Measurements from ENCODE around the gene CLDN20. TPM values are rescaled to one million over a fixed set of nuclear protein-coding genes. Genes with fewer than 3 reads are reported as not detected.

Gene CLDN20
- total and polyA plus RNA-seq, 10 of the 15 experiments (the other 5 are each of a cell fraction or from before 2014, with no cell fraction given): 0.13 to 0.23 TPM; not detected in 8

DNA sequence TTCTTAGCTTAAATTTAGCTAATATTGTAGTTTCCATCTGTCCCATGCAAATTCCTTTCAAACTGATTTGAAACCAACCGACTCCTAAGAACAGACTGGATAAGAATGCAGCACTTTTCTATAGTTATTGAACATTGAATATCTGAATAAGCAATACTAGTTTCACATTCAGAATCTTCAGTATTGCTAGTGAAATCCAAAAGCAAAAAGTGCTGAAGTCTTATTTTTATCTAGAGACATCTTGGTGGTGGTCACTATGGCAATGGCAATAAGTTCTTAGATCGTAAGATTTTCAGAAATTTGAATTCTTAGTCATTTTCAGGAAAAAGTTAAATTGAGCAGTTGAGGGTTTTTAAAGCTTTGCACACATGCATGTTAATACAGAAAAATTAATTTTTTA, 47.8 kb downstream of the CLDN20 start:
- peaks cover 20% of the 10 kb centered on the region for H3K79me2 ChIP-seq (ENCODE audit: control insufficient read depth, insufficient read depth, low read length)
- intact Hi-C loops (cut with micrococcal nuclease; ENCODE audit: unreplicated experiment): loop anchor here (10.0 kb wide), 2 partner anchors 577 to 1383 kb away; partner anchors contain the start of gene SCAF8
- WGBS (ENCODE audit: insufficient coverage, insufficient replicate concordance, low lambda C conversion rate, missing lambda C conversion rate): 70% methylated on average over 2 of the region's 2 CpGs
- no peak for TF ChIP-seq ZNF622 (IDR thresholded peaks at IDR 0.05)
- TF ChIP-seq POU2F2 (IDR thresholded peaks at IDR 0.05; ENCODE audit: borderline replicate concordance, low read depth, low read length): no peak
- TF ChIP-seq MYB (IDR thresholded peaks at IDR 0.05; ENCODE audit: borderline replicate concordance, low read depth, low read length): no peak
- TF ChIP-seq, protein P1, sequence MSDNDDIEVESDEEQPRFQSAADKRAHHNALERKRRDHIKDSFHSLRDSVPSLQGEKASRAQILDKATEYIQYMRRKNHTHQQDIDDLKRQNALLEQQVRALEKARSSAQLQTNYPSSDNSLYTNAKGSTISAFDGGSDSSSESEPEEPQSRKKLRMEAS (IDR thresholded peaks at IDR 0.05; ENCODE audit: low read depth, low read length): no peak
- no peak for TF ChIP-seq PAX8 (IDR thresholded peaks at IDR 0.05)
- no peak for TF ChIP-seq IKZF2 (IDR thresholded peaks at IDR 0.05)
- no peak for TF ChIP-seq WRNIP1 (IDR thresholded peaks at IDR 0.05; ENCODE audit: borderline replicate concordance, low read depth, low read length)
- no peak for TF ChIP-seq NR2C2 (IDR thresholded peaks at IDR 0.05; ENCODE audit: borderline replicate concordance, control insufficient read depth, insufficient read length, low read depth)
- TF ChIP-seq HDAC2 (IDR thresholded peaks at IDR 0.05): no peak
- TF ChIP-seq HDAC6 (IDR thresholded peaks at IDR 0.05; ENCODE audit: unreplicated experiment): no peak
- TF ChIP-seq FOXK2 (IDR thresholded peaks at IDR 0.05): no peak
- TF ChIP-seq ZBTB11 (CRISPR knock-in tag; IDR thresholded peaks at IDR 0.05): no peak
- TF ChIP-seq REST (IDR thresholded peaks at IDR 0.05; ENCODE audit: low read depth, low read length): no peak
- TF ChIP-seq POLR2A (IDR thresholded peaks at IDR 0.05; ENCODE audit: low read depth, low read length): no peak

More for the DNA sequence above, 47.8 kb downstream of the CLDN20 start:
- no peaks in the 10 kb centered on the region; the same call in 2 of the 3 replicates for H3K9me3 ChIP-seq (replicated peaks; ENCODE audit: control insufficient read depth, insufficient read depth, low read length)
- peak overlapping the region; percentile 42; the same call in 1 of the 2 replicates for H3K4me2 ChIP-seq (ENCODE audit: control insufficient read depth, insufficient read depth)
- SMC1A ChIA-PET (ENCODE audit: uncharacterized antibody, unreplicated experiment): interaction anchor here (0.8 to 3.7 kb wide), 8 partner anchors 10 to 1469 kb away, joined by 3 to 16 read pairs (median 3); no protein-coding TSS in a partner anchor
- no TSS peak for BruUV-seq (replicated peaks)
- H4K20me1 ChIP-seq (ENCODE audit: control insufficient read depth, insufficient read depth): no peaks in the 10 kb centered on the region
- ATAC-seq: no peak
- CTCF ChIA-PET: interaction anchor here (1.4 to 3.0 kb wide), 3 partner anchors 10 to 134 kb away, joined by 5 to 17 read pairs (median 6); no protein-coding TSS in a partner anchor
- POLR2A ChIA-PET: no interaction called here
- no peak overlapping the region for H3K27ac ChIP-seq (ENCODE audit: control insufficient read depth, insufficient read depth)
- peaks cover 0 to 14% of the 10 kb centered on the region in 2 experiments; a peak in 2 of 4 replicates for H3K36me3 ChIP-seq (ENCODE audit: control insufficient read depth in 2 of 2, insufficient read depth in 2 of 2, low read length in 1 of 2)
- H3K4me3 ChIP-seq: no peak overlapping the region
- DNase-seq (ENCODE audit: low read depth, low spot score): no peak
- H3K27me3 ChIP-seq (replicated peaks in 1 of 2; ENCODE audit: control insufficient read depth in 2 of 2, insufficient read depth in 2 of 2, low read length in 1 of 2): no peaks in the 10 kb centered on the region
- RAD21 ChIA-PET (ENCODE audit: unreplicated experiment): interaction anchor here (1.9 to 7.0 kb wide), 2 partner anchors 23 to 133 kb away, joined by 5 to 54 read pairs; no protein-coding TSS in a partner anchor
- no peak overlapping the region for H2AFZ ChIP-seq (ENCODE audit: control insufficient read depth, low read depth, low read length)
- in situ Hi-C loops (cut with MboI): no loop called here
- no peak overlapping the region for H3K9ac ChIP-seq (ENCODE audit: control insufficient read depth, insufficient read depth, low read length)
- no peaks in the 10 kb centered on the region for H3K4me1 ChIP-seq (ENCODE audit: control insufficient read depth, insufficient read depth, low read length)
- FAIRE-seq: no peak

Data from GM12878 (cell line).